ENCODE measurements around the gene EIF2B2.

The EIF2B2 gene

DNA sequence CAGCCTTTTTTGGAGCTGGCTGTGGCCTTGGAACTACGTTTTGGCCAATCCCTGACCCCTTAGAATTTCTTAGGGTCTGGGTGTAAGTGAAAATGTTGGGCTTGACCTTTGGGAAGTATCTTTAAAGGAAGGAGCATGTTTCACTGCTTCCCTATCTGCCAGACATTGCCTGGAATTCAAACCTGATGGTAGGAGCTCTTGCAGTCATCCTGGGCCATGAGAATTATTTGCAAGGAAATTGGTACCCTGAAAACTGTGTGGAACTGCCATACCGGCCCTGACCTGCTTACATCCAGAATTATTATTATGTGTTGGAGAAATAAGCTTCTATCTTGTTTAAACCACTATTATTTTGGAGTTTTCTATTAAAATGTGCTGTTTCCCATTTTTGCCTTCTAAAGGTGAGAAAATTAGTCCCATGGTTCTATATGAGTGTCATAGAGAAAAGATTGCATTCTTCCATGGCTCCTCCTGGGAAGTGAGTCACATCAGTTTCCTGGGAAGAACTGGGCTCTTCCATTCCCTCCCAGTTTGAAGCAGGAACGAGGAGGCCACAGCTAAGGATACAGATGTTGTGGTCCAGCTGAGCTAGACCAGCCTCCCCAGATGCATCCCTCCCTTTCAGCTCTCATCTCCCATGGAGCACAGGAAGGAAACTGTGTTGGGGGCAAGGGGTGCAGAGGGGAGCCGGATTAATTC is 37.8 kb upstream of the EIF2B2 start:
- TF ChIP-seq SIN3A (IDR thresholded peaks at IDR 0.05; ENCODE audit: borderline replicate concordance, insufficient read depth, low read length) (no peak), FOXP2 (optimal IDR thresholded peaks at IDR 0.05; ENCODE audit: borderline replicate concordance, extremely low read depth, extremely low read length, insufficient read depth) (no peak), POLR2AphosphoS5 (IDR thresholded peaks at IDR 0.05; ENCODE audit: low read depth, low read length) (no peak), TAF1 (IDR thresholded peaks at IDR 0.05; ENCODE audit: borderline replicate concordance, insufficient read depth, low read length) (no peak)
- TF ChIP-seq, protein P1, sequence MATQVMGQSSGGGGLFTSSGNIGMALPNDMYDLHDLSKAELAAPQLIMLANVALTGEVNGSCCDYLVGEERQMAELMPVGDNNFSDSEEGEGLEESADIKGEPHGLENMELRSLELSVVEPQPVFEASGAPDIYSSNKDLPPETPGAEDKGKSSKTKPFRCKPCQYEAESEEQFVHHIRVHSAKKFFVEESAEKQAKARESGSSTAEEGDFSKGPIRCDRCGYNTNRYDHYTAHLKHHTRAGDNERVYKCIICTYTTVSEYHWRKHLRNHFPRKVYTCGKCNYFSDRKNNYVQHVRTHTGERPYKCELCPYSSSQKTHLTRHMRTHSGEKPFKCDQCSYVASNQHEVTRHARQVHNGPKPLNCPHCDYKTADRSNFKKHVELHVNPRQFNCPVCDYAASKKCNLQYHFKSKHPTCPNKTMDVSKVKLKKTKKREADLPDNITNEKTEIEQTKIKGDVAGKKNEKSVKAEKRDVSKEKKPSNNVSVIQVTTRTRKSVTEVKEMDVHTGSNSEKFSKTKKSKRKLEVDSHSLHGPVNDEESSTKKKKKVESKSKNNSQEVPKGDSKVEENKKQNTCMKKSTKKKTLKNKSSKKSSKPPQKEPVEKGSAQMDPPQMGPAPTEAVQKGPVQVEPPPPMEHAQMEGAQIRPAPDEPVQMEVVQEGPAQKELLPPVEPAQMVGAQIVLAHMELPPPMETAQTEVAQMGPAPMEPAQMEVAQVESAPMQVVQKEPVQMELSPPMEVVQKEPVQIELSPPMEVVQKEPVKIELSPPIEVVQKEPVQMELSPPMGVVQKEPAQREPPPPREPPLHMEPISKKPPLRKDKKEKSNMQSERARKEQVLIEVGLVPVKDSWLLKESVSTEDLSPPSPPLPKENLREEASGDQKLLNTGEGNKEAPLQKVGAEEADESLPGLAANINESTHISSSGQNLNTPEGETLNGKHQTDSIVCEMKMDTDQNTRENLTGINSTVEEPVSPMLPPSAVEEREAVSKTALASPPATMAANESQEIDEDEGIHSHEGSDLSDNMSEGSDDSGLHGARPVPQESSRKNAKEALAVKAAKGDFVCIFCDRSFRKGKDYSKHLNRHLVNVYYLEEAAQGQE (IDR thresholded peaks at IDR 0.05; ENCODE audit: insufficient read depth in 1 of 2, low read depth in 2 of 2, low read length in 2 of 2): no peak

DNA sequence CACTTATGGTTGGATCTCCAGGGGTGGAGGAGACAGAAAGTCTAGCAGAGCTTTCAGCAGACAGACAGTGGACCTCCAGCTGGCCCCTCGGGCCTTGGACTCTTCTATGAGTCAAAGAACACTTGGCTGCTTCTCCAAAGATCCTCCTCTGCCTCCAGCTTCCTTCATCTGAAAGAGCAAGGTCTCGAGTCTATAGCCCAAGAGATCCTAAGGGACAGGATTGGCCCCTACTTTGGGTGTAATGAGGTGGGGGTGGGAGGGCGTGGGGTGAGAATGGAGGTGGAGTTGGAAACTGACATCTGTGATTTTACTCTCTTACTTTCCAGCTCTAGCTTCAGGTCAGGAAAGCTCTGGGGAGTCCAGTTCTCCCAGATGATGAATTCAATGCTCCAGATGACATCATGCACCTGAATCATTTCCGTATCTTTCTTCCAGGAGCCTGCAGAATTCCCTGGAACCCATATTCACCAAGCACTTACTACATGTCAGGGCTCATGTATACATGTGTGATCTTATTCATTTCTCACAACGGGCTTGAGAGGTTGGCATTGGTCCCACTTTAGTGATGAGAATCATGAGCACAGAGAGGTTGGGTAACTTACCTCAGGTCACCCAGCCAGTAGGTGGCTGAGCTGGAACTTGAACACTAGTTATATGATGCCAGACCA is 37.1 kb upstream of the EIF2B2 start:
- no peak for TF ChIP-seq TAF1 (IDR thresholded peaks at IDR 0.05; ENCODE audit: borderline replicate concordance, insufficient read depth, low read length)

DNA sequence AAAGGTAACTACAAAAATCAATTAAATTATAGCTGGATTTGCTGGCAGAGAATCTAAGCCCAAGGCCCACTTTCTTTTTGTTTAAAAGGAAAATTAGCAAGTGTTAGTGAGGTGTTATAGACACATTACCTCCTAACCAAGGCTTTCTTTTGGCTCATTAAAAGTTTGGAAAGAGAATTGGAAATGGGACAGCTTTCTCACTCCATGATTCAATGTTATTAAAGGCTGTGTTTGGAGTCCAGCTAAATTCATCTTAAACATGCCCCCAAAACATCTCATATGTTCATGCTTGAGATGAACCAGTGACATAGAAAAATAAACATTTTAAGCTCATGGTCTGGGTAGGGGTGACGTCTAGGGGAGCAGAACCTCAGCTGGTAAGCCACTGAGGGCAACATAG is 33.9 kb upstream of the EIF2B2 start:
- TF ChIP-seq, protein P1 (IDR thresholded peaks at IDR 0.05; ENCODE audit: insufficient read depth in 1 of 2, low read depth in 2 of 2, low read length in 2 of 2): no peak
- TF ChIP-seq SIN3A (IDR thresholded peaks at IDR 0.05; ENCODE audit: borderline replicate concordance, insufficient read depth, low read length) (no peak), FOXP2 (optimal IDR thresholded peaks at IDR 0.05; ENCODE audit: borderline replicate concordance, extremely low read depth, extremely low read length, insufficient read depth) (no peak), POLR2AphosphoS5 (IDR thresholded peaks at IDR 0.05; ENCODE audit: low read depth, low read length) (no peak), TAF1 (IDR thresholded peaks at IDR 0.05; ENCODE audit: borderline replicate concordance, insufficient read depth, low read length) (no peak)

DNA sequence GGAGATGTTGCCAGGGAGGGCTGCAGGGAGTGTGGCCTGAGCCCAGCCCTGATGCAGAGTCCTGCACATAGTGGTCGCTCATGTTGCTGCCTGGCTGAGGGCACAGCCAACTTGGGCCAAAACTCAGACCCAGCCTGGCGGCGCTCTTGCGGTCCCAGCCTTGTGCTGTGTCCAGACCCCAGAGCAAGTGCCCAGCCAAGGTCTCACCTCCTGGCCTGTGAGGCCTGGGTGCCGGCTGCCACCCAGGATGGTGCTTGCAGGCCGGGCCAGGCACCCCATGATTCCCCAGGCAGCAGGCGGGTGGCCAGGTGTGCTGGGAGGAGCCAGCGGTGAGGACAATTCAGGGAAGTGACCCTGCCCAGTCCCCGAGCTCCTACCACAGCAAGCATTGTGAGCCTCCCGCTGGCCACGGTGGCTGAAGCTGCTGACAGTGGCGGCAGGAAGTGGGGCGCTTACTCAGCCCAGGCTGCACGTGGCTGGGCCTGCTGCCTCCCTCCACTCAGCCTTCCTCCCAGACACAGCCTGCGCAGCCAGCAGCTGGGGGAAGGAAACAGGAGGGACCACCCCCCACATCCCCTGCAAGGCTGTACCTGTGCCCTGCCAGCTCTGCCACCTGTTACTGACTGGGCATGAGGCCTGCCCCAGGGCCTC is 29.6 kb upstream of the EIF2B2 start:
- TF ChIP-seq FOXP2 (optimal IDR thresholded peaks at IDR 0.05; ENCODE audit: borderline replicate concordance, extremely low read depth, extremely low read length, insufficient read depth) (no peak), SIN3A (IDR thresholded peaks at IDR 0.05; ENCODE audit: borderline replicate concordance, insufficient read depth, low read length) (no peak), POLR2AphosphoS5 (IDR thresholded peaks at IDR 0.05; ENCODE audit: low read depth, low read length) (no peak), TAF1 (IDR thresholded peaks at IDR 0.05; ENCODE audit: borderline replicate concordance, insufficient read depth, low read length) (no peak)
- TF ChIP-seq, protein P1 (IDR thresholded peaks at IDR 0.05; ENCODE audit: insufficient read depth in 1 of 2, low read depth in 2 of 2, low read length in 2 of 2): no peak

DNA sequence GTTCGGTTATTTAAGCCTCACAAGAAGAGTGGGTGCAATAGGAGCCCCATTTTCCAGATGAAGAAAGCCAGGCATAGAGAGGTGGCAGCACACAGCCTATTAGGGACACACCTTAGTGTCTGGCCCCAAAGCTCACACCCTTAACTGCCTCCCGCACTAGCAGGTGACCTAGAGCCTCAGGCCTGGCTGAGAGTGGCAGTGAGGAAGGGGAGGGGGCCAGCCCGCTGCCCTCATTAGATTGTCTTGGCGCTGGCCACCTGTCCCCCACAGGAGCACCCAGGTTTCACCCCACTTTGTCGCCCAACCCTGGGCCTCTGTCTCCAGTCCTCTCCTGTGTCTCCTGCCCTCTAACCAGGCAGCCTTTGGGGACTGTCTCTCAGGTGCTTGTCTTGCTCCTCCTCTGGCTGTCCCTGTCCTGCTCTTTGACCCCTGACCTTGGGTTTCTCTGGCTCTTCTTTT is 28.8 kb upstream of the EIF2B2 start:
- TF ChIP-seq FOXP2 (optimal IDR thresholded peaks at IDR 0.05; ENCODE audit: borderline replicate concordance, extremely low read depth, extremely low read length, insufficient read depth) (no peak), SIN3A (IDR thresholded peaks at IDR 0.05; ENCODE audit: borderline replicate concordance, insufficient read depth, low read length) (no peak), TAF1 (IDR thresholded peaks at IDR 0.05; ENCODE audit: borderline replicate concordance, insufficient read depth, low read length) (no peak), POLR2AphosphoS5 (IDR thresholded peaks at IDR 0.05; ENCODE audit: low read depth, low read length) (no peak)
- TF ChIP-seq, protein P1 (IDR thresholded peaks at IDR 0.05; ENCODE audit: insufficient read depth in 1 of 2, low read depth in 2 of 2, low read length in 2 of 2): no peak

Measured in PFSK-1 (cell line).